ENCODE measurements around the gene TTR.

- TF ChIP-seq POLR2A (IDR thresholded peaks at IDR 0.05): no peak
- TF ChIP-seq CTCF (IDR thresholded peaks at IDR 0.05): no peak
These were observed 36.9 kb upstream of the TTR start for GRCh38 chr18:31554776-31555175.
